Pancreas (tissue), 10 donors: ENCODE results near the gene TMEM69. TPM values are rescaled to one million over a fixed set of nuclear protein-coding genes. Genes with fewer than 3 reads are reported as not detected.
"Not testable (repeated sequence)": the region's sequence is repeated elsewhere in the genome, so short reads cannot be mapped to it uniquely, and the experiment has no call there.

ENCODE experiments used
- ATAC-seq, 4 donors: fragments of 200-7000 bp; cut with Tn5 transposase; one replicate each; pipeline versions ENCODE4 v1.8.0 to v1.9.1; 2020; ENCODE audit warnings: mild to moderate bottlenecking in 4 of 4, moderate library complexity in 4 of 4
- DNase-seq, 6 donors: peaks; one replicate each; pipeline ENCODE4 v3.0.0-alpha.2; 2020
- FAIRE-seq: peaks from 2 replicates; lab custom pipeline; 2012; peaks lifted over from hg19 to GRCh38; lab: Jason Lieb, UNC
- H3K27ac ChIP-seq, 4 donors: fragments of 200-600 bp; sonication (generic); 1 replicate in 3 of 4; 2 replicates in 1 of 4; pipeline versions ENCODE4 v1.5.0 to v1.8.0; 2020
- H3K27me3 ChIP-seq, 4 donors: fragments of 200-600 bp; one replicate each; pipeline ENCODE4 v1.8.0; 2021
- H3K36me3 ChIP-seq, 3 donors: fragments of 200-600 bp; sonication (generic) in 1 of 3; one replicate each; pipeline versions ENCODE4 v1.5.0 to v1.8.0; 2020 to 2021
- H3K4me1 ChIP-seq, 3 donors: fragments of 200-600 bp; one replicate each; pipeline ENCODE4 v1.8.0; 2021
- H3K4me3 ChIP-seq, 4 donors: fragments of 200-600 bp; sonication (generic) in 2 of 4; one replicate each; pipeline versions ENCODE4 v1.5.0 to v1.8.0; 2020 to 2021
- H3K9me3 ChIP-seq, 4 donors: fragments of 200-600 bp; one replicate each; pipeline ENCODE4 v1.8.0; 2021
- CTCF ChIP-seq, 4 donors: fragments of 200-600 bp; sonication (generic) in 3 of 4; IDR thresholded peaks; one replicate each; pipeline versions ENCODE4 v1.5.0 to v1.8.0; 2021; ENCODE audit warnings: antibody characterized with exemption in 4 of 4
- WGBS, 2 donors: extraction: QIAGEN DNeasy Blood & Tissue Kit; methylation state at CpG; one replicate each; pipeline ENCODE4 v1.1.7; 2013; 5-methylcytosine and 5-hydroxymethylcytosine counted together
- intact Hi-C, 3 donors: fragments of 100-400 bp; cut with DNase I; formaldehyde crosslinking; loops; one replicate each; pipeline versions ENCODE4 v1.11.1 to v1.14.2; 2022
- polyA plus RNA-seq, 2 donors: library from polyadenylated mRNA; stranded (reverse); fragments of 200-250 nt; gene quantifications; one replicate each; pipeline ENCODE4 v1.2.3, GENCODE V29; 2013
- total RNA-seq, 6 donors: library from RNA; stranded (reverse); fragmentation: NEBNext Ultra II Directional in 4 of 6; extraction: Animal tissue kit (Norgen Biotek cat#: 25700) in 4 of 6; gene quantifications; one replicate each; pipeline versions ENCODE4 v1.2.1 to v1.2.4, GENCODE V29; 2021 to 2023
- donor health status: healthy with polysubstance abuse.
- donor health status: DM: no; HTN: no; CAD: no; lungs with moderate emphysema.
- donor health status: DM: no; HTN: no; CAD: no.
- donor health status: control.
- donor health status: control.
- donor health status: Bipolar disorder and iron deficiency.
- donor health status: DM: yes; HTN: yes; CAD: no.
- donor health status: DM: no; HTN: no; CAD: no.
- donor health status: DM: no; HTN: no; CAD: no.
- donor health status: DM: yes; HTN: yes; CAD: no.

TMEM69 gene
- total and polyA plus RNA-seq, 8 donors, result 5.7 to 13.6 (median 7.9) TPM

GRCh38 chr1:45718289-45718688, 30.3 kb downstream of the TMEM69 start:
- Histone ChIP-seq H3K27me3 (no peaks in the 10 kb centered on the region), H3K4me1 (no peaks in the 10 kb centered on the region), H3K9me3 (no peaks in the 10 kb centered on the region), H3K36me3 (peaks cover 0 to 16% (median 0%) of the 10 kb centered on the region in 3 donors), H3K27ac (no peak overlapping the region), H3K4me3 (no peak overlapping the region)
- TF ChIP-seq CTCF (IDR thresholded peaks at IDR 0.05), result no peak
- no peak for ATAC-seq
- FAIRE-seq, result no peak
- 88 to 93% methylated on average over 1 of the region's 1 CpG for WGBS, 2 donors
- intact Hi-C loops, result no loop called here
- no peak for DNase-seq

- TF ChIP-seq CTCF (IDR thresholded peaks at IDR 0.05), result no peak
- no peak overlapping the region for H3K27ac ChIP-seq
- H3K4me1 ChIP-seq, result no peaks in the 10 kb centered on the region
- H3K36me3 ChIP-seq, result peaks cover 0 to 6% (median 0%) of the 10 kb centered on the region in 3 donors
- ATAC-seq, result no peak
- H3K9me3 ChIP-seq, result no peaks in the 10 kb centered on the region
- intact Hi-C loops, result no loop called here
- no peak overlapping the region for H3K4me3 ChIP-seq
- H3K27me3 ChIP-seq, result no peaks in the 10 kb centered on the region
- FAIRE-seq, result no peak
- WGBS, 2 donors, result 95 to 100% methylated on average over 1 of the region's 1 CpG
- DNase-seq, result no peak
Measured at GRCh38 chr1:45721207-45721606, 33.2 kb downstream of the TMEM69 start.

DNA sequence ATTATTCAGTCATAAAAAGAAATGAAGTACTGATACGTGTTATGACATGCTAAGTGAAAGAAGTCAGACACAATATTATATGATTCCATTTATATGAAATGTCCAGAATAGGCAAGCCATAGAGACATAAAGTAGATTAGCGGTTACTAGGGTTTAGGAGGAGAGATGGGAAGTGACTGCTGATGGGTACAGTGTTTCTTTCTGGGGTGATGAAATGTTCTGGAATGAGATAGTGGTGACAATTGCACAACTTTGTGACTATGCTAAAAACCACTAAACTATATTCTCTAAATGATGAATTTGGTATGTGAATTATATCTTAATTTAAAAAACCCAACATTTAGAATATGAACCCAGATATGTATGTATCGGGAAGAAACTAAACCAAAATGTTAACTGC, 34.8 kb downstream of the TMEM69 start:
- Histone ChIP-seq H3K4me1 (no peaks in the 10 kb centered on the region), H3K27me3 (no peaks in the 10 kb centered on the region), H3K27ac (no peak overlapping the region), H3K36me3 (no peaks in the 10 kb centered on the region), H3K4me3 (no peak overlapping the region), H3K9me3 (no peaks in the 10 kb centered on the region)
- WGBS, 2 donors, result 96 to 100% methylated on average over 3 of the region's 3 CpGs
- DNase-seq, result no peak
- FAIRE-seq, result no peak
- TF ChIP-seq CTCF (IDR thresholded peaks at IDR 0.05), result no peak
- no peak for ATAC-seq
- intact Hi-C loops, result no loop called here

DNA sequence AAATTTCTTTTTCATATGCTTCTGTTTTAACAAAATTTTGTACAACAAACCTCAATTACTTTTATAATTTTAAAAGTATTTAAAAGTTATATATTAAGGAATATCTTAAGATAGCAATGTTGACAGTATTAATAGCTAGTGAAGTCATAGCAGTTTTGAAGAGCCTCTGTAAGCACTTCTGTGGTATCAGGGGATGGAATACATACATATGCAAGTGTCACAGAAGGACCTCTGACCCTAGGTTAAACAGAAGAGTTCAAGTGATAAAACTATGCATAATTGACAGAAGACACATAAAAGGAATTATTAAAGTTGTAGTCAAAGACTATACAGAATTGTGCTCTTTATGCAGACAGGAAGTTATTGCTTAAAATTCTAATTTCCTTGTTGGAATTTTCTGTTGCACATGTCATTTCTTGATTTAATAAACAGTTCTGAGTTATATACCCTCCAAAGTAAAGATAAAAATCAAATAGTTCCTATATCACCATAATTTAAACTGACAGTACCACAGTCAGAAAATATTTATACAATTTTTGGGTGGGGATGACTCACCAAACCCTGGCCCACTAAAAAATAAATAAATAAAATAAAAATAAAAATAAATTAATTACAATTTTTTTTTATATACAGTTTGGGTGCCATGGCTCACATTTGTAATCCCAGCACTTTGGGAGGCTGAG, 35.4 kb downstream of the TMEM69 start:
- no peak for DNase-seq
- H3K4me1 ChIP-seq, result no peaks in the 10 kb centered on the region
- H3K27ac ChIP-seq, result no peak overlapping the region
- TF ChIP-seq CTCF (IDR thresholded peaks at IDR 0.05), result no peak
- H3K9me3 ChIP-seq, result no peaks in the 10 kb centered on the region
- ATAC-seq, result no peak
- H3K36me3 ChIP-seq, result no peaks in the 10 kb centered on the region
- H3K4me3 ChIP-seq, result no peak overlapping the region
- H3K27me3 ChIP-seq, result no peaks in the 10 kb centered on the region
- intact Hi-C loops, result no loop called here
- FAIRE-seq, result no peak

- H3K27me3 ChIP-seq, H3K4me3 ChIP-seq, H3K9me3 ChIP-seq, H3K4me1 ChIP-seq, ATAC-seq, H3K27ac ChIP-seq, H3K36me3 ChIP-seq, DNase-seq, FAIRE-seq, intact Hi-C loops: not testable (repeated sequence)
- 96 to 97% methylated on average over 9 of the region's 9 CpGs for WGBS, 2 donors
Measured at GRCh38 chr1:45726007-45726406, 38.0 kb downstream of the TMEM69 start.
